Stomach (tissue), 4 donors: Measurements from ENCODE around the gene NALCN.

Experiments used
- EP300 ChIP-seq: sonication (generic); formaldehyde crosslinking; IDR thresholded peaks from one replicate; pipeline ENCODE4 v1.6.1; 2017; ENCODE audit warnings: antibody characterized with exemption
- POLR2A ChIP-seq, 4 donors: fragments of 450-650 bp; IDR thresholded peaks; one replicate each; pipeline ENCODE4 v1.6.1; 2016; ENCODE audit warnings: antibody characterized with exemption in 4 of 4, control low read depth in 2 of 4, mild to moderate bottlenecking in 1 of 4, moderate library complexity in 1 of 4
- POLR2AphosphoS5 ChIP-seq, 3 donors: sonication (generic); formaldehyde crosslinking; IDR thresholded peaks; one replicate each; pipeline ENCODE4 v1.6.1; 2016; ENCODE audit warnings: antibody characterized with exemption in 3 of 3
- TF ChIP-seq, protein P1 (sequence below), 7 experiments: fragments of 450-650 bp in 4 of 7; fragments of 200-600 bp in 3 of 7; sonication (generic) in 3 of 7; IDR thresholded peaks; one replicate each; pipeline ENCODE4 v1.5.1; 2016 to 2019; ENCODE audit warnings: antibody characterized with exemption in 7 of 7, control low read depth in 2 of 7, mild to moderate bottlenecking in 1 of 7

GRCh38 chr13:101429733-101430132 lies 13.4 kb upstream of the NALCN start:
- TF ChIP-seq, protein P1, sequence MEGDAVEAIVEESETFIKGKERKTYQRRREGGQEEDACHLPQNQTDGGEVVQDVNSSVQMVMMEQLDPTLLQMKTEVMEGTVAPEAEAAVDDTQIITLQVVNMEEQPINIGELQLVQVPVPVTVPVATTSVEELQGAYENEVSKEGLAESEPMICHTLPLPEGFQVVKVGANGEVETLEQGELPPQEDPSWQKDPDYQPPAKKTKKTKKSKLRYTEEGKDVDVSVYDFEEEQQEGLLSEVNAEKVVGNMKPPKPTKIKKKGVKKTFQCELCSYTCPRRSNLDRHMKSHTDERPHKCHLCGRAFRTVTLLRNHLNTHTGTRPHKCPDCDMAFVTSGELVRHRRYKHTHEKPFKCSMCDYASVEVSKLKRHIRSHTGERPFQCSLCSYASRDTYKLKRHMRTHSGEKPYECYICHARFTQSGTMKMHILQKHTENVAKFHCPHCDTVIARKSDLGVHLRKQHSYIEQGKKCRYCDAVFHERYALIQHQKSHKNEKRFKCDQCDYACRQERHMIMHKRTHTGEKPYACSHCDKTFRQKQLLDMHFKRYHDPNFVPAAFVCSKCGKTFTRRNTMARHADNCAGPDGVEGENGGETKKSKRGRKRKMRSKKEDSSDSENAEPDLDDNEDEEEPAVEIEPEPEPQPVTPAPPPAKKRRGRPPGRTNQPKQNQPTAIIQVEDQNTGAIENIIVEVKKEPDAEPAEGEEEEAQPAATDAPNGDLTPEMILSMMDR (IDR thresholded peaks at IDR 0.05): no peak
- TF ChIP-seq POLR2A (IDR thresholded peaks at IDR 0.05): no peak
- no peak for TF ChIP-seq POLR2AphosphoS5 (IDR thresholded peaks at IDR 0.05)
- no peak for TF ChIP-seq EP300
